HG02610 (cell line): Measurements from ENCODE around the gene ADRA1B.
"Not testable (repeated sequence)": the region's sequence is repeated elsewhere in the genome, so short reads cannot be mapped to it uniquely, and the experiment has no call there.

ENCODE experiments used
- ATAC-seq: cut with Tn5 transposase; IDR thresholded peaks from one replicate; pipeline ENCODE4 v1.9.1; 2021; ENCODE audit warnings: mild to moderate bottlenecking, moderate library complexity; ENCODE audit not compliant: unreplicated experiment

ADRA1B gene

GRCh38 chr5:159965031-159965837, 49.0 kb downstream of the ADRA1B start:
- no peak for ATAC-seq

- ATAC-seq = not testable (repeated sequence)
Measured at GRCh38 chr5:159965838-159966128, 49.5 kb downstream of the ADRA1B start.

- no peak for ATAC-seq
Measured at GRCh38 chr5:159969966-159970365, 53.7 kb downstream of the ADRA1B start.

GRCh38 chr5:159971038-159971437, 54.8 kb downstream of the ADRA1B start:
- ATAC-seq = no peak

DNA sequence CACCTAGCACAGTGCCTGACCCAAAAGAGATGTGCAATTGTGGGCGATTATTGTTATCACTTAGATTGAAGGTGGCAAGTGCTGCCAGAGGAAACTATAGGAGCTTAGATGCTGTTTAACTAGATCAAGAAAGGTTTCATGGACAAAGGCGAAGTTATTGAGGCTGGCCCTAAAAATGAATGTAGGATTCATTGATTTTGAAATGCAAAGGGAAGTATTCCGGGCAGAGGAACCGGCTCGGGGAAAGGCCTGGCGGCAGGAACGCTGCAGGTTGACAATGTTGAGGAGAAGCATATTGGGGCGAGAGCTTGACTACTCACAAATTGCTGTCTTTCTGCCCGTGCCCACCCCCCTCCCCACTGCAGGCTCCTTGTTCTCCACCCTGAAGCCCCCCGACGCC, 55.2 kb downstream of the ADRA1B start:
- ATAC-seq = no peak

GRCh38 chr5:159971931-159972461, 55.7 kb downstream of the ADRA1B start:
- no peak for ATAC-seq

DNA sequence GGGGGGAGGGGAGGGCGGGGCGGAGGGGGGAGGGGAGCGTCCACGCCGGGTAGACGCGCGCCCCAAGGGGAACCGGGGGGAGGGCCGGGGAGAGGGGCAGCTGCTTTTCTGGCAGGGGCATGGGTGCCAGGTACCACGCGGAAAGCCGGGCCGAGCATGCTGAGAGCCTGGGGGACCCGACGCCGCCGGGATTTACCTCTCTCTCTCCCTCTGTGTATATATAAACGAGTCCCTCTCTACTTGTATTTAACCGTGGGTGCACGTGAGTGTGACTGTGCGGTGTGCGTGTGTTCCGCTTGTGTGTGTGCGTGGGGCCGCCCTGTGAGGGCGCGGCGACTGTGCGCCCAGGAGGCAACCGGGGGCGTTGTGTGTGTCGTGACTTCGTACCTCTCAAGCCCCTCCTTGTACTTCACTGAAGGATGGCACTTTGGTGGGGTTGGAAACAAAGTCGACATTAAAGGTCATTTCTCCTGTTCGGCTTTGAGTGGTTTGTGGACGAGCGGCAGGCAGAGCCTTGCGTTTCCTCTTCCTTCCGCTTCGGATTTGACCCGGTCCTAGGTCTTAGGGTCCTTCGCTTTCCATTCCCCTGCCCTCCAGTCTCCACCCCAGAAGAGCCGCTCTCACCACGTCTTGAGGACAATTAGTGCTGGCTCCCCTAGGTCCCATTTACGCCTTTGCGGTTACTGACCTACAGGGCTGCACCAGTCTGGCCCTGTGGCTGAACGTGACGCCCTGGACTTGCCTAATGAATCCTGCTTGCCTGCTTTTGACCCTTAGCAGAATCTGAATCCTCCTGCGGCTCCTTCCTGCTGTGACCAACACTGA, 56.5 kb downstream of the ADRA1B start:
- ATAC-seq = no peak

DNA sequence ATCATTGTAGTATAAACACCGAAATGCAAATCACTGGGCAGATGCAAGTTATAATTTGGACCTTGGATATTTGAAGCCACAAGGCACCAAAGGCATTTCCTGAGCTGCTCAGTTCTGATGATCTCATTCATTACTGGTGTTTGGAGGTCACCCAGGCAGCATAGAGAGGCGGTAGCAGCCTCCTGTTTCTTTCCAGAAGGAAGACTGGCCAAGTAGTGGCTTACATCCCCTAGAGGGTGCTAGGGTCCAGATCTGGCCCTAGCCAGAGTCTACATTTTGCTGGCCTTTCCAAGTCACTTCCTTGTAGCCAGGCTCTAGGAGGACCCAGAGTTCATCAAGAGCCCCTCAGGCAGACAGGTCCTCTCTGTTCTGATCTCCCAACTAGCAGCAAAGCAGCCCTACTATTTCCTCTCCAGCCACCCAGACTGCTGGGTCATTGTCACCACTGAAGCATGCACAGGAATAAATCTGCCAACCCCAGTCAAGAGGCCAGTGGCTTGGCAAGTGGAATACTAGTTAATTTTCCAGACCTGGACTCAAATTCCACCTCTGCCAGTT, 59.3 kb downstream of the ADRA1B start:
- no peak for ATAC-seq

GRCh38 chr5:159976921-159977320, 60.6 kb downstream of the ADRA1B start:
- no peak for ATAC-seq

DNA sequence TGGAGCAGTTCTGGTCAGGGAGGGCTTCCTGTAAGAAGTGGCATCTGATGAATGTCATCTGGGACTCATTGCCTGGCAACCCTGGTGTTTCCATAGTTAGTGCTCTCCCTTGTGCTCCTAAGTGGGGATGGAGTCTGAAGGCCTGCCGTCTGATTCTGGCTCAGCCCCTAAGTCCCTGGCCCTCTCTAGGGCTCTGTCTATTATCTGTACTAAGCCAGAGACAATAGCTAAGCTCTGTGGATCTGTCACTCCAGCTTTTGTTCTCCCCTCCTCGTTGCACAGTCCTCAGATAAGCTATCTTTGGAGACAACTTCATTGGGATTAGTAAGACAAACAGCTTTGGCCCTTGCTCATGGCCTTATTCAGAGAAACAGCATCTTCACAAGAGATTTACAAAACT, 62.1 kb downstream of the ADRA1B start:
- no peak for ATAC-seq

DNA sequence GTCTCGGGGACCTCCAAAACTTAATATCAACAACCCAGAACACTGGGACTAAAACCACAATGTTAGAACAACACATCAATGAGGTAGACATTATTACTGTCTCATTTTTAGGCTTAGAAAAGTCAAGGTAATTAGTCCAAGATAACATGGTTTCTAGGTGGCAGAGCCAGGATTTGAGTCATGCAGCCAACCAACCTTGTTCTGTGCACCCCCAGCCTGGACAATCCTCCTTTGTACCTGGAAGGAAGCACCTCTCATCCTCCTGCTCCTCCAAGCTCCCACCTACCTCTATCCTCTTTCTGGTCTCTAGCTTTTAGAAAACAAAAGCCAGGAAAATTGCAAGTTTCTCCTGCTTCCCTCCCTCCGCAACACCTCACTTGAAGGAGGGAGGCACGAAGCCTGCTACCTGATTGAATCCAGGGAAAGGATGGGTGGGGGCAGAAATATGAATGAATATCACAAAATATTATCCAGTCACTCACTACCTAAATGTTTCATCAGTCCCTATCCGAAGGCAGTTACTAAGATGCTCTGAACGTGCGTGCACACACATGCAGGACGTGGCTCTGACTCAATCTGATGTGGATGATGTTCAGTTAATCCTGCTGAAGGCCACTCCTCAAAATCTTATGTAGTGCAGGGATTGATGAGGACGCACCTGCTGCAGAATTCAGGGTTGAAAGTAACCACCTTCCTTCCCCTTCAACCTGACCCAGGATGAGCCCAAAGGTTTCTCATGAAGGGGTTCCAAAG, 66.3 kb downstream of the ADRA1B start:
- no peak for ATAC-seq

GRCh38 chr5:159987031-159987674, 70.9 kb downstream of the ADRA1B start:
- ATAC-seq = peak; percentile 89

DNA sequence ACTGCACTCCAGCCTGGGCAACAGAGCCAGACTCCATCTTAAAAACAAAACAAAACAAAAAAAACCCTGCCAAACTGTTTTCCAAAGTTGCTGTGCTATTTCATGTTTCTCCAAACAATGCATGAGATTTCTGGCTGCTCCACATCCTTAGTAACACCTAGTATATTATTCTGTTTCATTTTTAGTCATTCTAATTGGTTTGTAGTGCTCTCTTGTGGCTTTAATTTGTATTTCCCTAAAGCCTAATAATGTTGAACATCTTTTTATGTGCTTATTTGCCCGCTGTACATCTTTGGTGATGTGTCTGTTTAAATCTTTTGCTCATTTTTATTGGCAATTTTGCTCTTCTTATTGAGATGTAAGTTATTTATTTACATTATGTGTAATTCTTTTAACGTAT, 74.2 kb downstream of the ADRA1B start:
- no peak for ATAC-seq

DNA sequence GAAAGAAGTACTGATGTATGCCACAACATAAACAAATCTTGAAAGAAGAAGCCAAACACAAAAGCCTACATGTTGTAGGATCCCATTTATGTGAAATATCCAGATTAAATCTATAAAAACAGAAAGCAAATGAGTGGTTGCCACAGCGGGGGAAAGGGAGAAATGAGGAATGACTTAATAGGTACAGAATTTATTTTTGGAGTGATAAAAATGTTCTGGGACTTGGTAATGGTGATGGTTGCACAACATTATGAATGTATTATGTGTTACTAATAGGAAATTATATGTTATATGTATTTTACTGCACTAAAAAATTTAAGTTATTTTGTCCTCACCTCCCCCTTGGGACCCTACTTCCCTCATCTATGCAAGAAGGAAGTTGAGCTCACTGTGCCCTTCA, 76.3 kb downstream of the ADRA1B start:
- no peak for ATAC-seq

GRCh38 chr5:159993194-159993593, 76.9 kb downstream of the ADRA1B start:
- ATAC-seq = no peak

GRCh38 chr5:159995907-159996306, 79.6 kb downstream of the ADRA1B start:
- no peak for ATAC-seq

DNA sequence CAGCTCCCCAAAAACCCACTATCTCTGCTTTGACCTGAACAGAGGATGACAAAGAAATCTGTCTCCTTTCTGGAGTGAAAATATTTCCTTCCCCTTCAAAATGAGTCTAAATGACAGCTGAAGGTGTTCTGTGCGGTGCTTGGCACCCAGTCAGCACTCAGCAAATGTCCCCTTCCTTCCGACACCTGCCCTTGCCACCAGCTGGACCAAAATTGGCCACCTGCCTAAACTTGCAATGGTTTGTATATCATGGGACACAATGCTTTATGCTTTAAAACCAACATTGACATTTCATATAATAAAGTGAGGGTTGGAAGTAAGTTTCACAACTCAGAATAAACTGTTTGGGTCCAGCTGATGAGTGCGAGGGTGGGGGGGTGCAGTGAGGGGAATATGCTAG, 85.2 kb downstream of the ADRA1B start:
- no peak for ATAC-seq

- ATAC-seq = no peak
Measured at GRCh38 chr5:160007514-160007913, 91.2 kb downstream of the ADRA1B start.

GRCh38 chr5:160008529-160008876, 92.2 kb downstream of the ADRA1B start:
- ATAC-seq = not testable (repeated sequence)

DNA sequence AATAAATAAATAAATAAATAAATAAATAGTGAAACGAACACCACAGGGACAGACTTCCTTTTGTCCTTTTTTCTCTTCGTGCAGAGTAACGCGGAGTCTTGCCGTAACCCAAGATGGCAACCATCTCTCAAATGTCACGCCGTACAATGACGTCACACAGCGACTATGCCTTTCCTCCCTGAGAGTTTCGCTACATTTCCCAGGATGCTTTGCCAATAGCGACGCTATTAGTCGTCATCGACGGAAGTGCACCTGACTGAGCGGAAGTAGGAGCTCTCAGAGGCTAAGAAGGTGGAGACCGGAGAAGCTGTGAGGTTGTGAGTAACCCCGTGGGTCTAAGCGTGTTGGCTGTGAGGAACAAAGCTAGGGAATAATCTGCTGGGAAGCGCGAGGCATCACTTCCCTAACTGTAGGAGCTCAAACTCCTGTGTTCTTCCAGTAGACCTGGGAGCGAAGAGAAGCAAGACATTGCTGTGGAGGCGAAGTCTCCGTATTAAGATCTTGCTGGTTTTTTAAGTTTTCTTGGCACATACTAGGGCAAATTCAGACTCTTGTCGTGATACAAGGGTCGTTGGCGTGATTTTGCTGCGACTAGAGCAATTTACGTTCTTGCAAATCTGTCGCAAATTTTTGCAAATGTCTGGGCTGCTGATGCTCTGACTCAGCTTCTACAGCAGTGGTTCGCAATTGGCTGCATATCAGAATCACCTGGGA, 92.8 kb downstream of the ADRA1B start, which contains the start of gene TTC1:
Gene TTC1, plus strand, starts transcription at position 263 of the 714 bp plus-strand sequence. CDS start 1,390 bp downstream, outside the sequence.
- peak; percentile 99 for ATAC-seq
